SK-N-MC (cell line): ENCODE data around the gene GNAS.

Experiments
- EZH2 ChIP-seq: fragments of 200-600 bp; sonication (generic); IDR thresholded peaks from one replicate; pipeline ENCODE4 v1.6.1; 2017; ENCODE audit warnings: antibody characterized with exemption
- POLR2AphosphoS5 ChIP-seq: IDR thresholded peaks from 2 replicates; pipeline ENCODE4 v1.6.1; 2012; ENCODE audit warnings: mild to moderate bottlenecking, low read depth, low read length, borderline replicate concordance

DNA sequence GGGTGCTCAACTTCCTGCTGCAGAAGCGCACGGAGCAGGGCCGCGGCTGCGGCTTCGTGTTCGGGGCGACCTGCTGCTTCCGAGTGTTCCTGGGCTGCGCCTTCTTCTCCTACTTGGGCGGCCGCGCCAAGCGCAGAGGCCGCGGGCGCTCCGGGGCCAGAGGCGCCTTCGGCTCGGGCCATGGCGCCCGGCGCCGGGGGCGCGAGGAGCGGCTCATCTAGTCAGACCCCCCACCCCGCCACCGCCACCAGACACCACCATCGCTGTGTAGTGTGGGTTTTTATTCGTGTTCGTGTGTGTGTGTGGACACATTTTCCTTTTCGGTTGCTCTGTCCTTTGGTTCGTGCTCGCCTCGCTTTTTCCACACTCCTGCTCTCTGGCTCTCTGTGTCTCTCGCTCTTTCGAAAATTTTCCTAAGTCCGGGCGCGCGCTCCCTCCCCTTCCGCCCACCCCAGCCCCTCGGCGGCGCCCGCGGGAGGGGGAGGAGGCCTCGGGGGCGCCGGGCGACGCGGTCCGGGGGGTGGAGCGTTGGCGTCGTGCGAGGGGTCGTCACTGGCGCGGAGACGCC lies 38.1 kb downstream of the GNAS start:
- peak; percentile 76; the same call in 1 of the 2 replicates for TF ChIP-seq POLR2AphosphoS5
- TF ChIP-seq EZH2, result no peak
